IMR-90 (cell line): ENCODE results near the gene PTPRG. TPM values are rescaled to one million over a fixed set of nuclear protein-coding genes. Genes with fewer than 3 reads are reported as not detected.

Experiments used
- ATAC-seq: fragments of 200-7000 bp; cut with Tn5 transposase; 2 replicates; pipeline ENCODE4 v1.9.1; 2020; ENCODE audit warnings: low read depth, mild to moderate bottlenecking, moderate library complexity
- BruUV-seq: library from RNA; stranded (reverse); fragments of 400-500 nt; replicated peaks from 2 replicates; lab custom pipeline; 2021; lab: Mats Ljungman, UMichigan
- CTCF ChIA-PET: fragments of 300-600 bp; formaldehyde crosslinking; extraction: SDS; loops from one replicate; lab custom pipeline; 2021; ENCODE audit warnings: antibody characterized with exemption; lab: Yijun Ruan, JAX
- POLR2A ChIA-PET: fragments of 300-600 bp; sonication (Branson Sonifier 250); formaldehyde crosslinking; loops from one replicate; lab custom pipeline; 2022; ENCODE audit warnings: antibody characterized with exemption; ENCODE audit not compliant: unreplicated experiment; lab: Charles Lee
- DNase-seq: peaks from one replicate; pipeline ENCODE4 v3.0.0; 2013
- H2AFZ ChIP-seq: replicated peaks from 2 replicates; pipeline ENCODE3; 2013; ENCODE audit warnings: low read length, mild to moderate bottlenecking; ENCODE audit not compliant: poor library complexity
- H2AK5ac ChIP-seq: 2 replicates; pipeline ENCODE4 v1.6.1; 2013; ENCODE audit warnings: low read depth, low read length, inconsistent platforms
- H2AK9ac ChIP-seq: replicated peaks from 2 replicates; pipeline ENCODE3; 2013; ENCODE audit warnings: mild to moderate bottlenecking, low read depth, low read length, moderate library complexity; ENCODE audit not compliant: poor library complexity
- H2BK120ac ChIP-seq: 2 replicates; pipeline ENCODE4 v1.6.1; 2013; ENCODE audit warnings: low read depth, low read length, inconsistent platforms
- H2BK15ac ChIP-seq: 3 replicates; pipeline ENCODE4 v1.6.1; 2013; ENCODE audit warnings: low read depth, low read length, inconsistent platforms
- H2BK20ac ChIP-seq: 2 replicates; pipeline ENCODE4 v1.6.1; 2013; ENCODE audit warnings: low read depth, mild to moderate bottlenecking, inconsistent platforms, low read length, moderate library complexity
- H2BK5ac ChIP-seq: 2 replicates; pipeline ENCODE4 v1.6.1; 2013; ENCODE audit warnings: mild to moderate bottlenecking, low read depth, low read length, inconsistent platforms; ENCODE audit not compliant: poor library complexity, severe bottlenecking
- H3K14ac ChIP-seq: replicated peaks from 2 replicates; pipeline ENCODE4 v1.6.1; 2013; ENCODE audit warnings: low read depth, low read length, inconsistent platforms
- H3K18ac ChIP-seq: 2 replicates; pipeline ENCODE4 v1.6.1; 2013; ENCODE audit warnings: low read depth, low read length, control low read depth
- H3K23ac ChIP-seq: 2 replicates; pipeline ENCODE4 v1.6.1; 2013; ENCODE audit warnings: low read depth, low read length, inconsistent platforms
- H3K27ac ChIP-seq: 2 replicates; pipeline ENCODE4 v1.5.1; 2013; ENCODE audit warnings: mild to moderate bottlenecking, control low read depth, low read length; ENCODE audit not compliant: insufficient read depth
- H3K27me3 ChIP-seq: 2 replicates; pipeline ENCODE4 v1.6.1; 2013; ENCODE audit warnings: low read length; ENCODE audit not compliant: control insufficient read depth, insufficient read depth
- H3K36me3 ChIP-seq: 2 replicates; pipeline ENCODE4 v1.6.1; 2013; ENCODE audit warnings: low read length, mixed read lengths; ENCODE audit not compliant: control insufficient read depth, insufficient read depth
- H3K4ac ChIP-seq: 2 replicates; pipeline ENCODE4 v1.6.1; 2013; ENCODE audit warnings: low read depth, low read length, inconsistent platforms
- H3K4me1 ChIP-seq: 2 replicates; pipeline ENCODE4 v1.6.1; 2013; ENCODE audit warnings: low read length, mixed read lengths; ENCODE audit not compliant: control insufficient read depth, insufficient read depth
- H3K4me2 ChIP-seq: 2 replicates; pipeline ENCODE4 v1.6.1; 2013; ENCODE audit warnings: low read depth, mild to moderate bottlenecking, control low read depth, low read length, moderate library complexity
- H3K4me3 ChIP-seq: 2 replicates; pipeline ENCODE4 v1.5.1; 2013; ENCODE audit warnings: low read depth, mild to moderate bottlenecking, control low read depth, low read length, moderate library complexity; ENCODE audit not compliant: insufficient read depth
- H3K56ac ChIP-seq: 2 replicates; pipeline ENCODE4 v1.6.1; 2013; ENCODE audit warnings: low read length, inconsistent platforms; ENCODE audit not compliant: insufficient read depth; ENCODE audit errors: extremely low read depth
- H3K79me1 ChIP-seq, 2 experiments: 2 replicates each; pipeline ENCODE4 v1.6.1; 2013; ENCODE audit warnings: low read length in 2 of 2, inconsistent platforms in 1 of 2, low read depth in 1 of 2
- H3K9ac ChIP-seq: 2 replicates; pipeline ENCODE4 v1.6.1; 2013; ENCODE audit warnings: low read depth, low read length, control low read depth
- H3K9me1 ChIP-seq: 2 replicates; pipeline ENCODE4 v1.6.1; 2013; ENCODE audit warnings: low read length, inconsistent platforms; ENCODE audit not compliant: insufficient read depth
- H3K9me3 ChIP-seq: 2 replicates; pipeline ENCODE4 v1.6.1; 2013; ENCODE audit warnings: low read length; ENCODE audit not compliant: control insufficient read depth, insufficient read depth
- H4K20me1 ChIP-seq: 2 replicates; pipeline ENCODE4 v1.6.1; 2013; ENCODE audit warnings: low read length, inconsistent platforms; ENCODE audit not compliant: insufficient read depth
- H4K5ac ChIP-seq: 2 replicates; pipeline ENCODE4 v1.6.1; 2013; ENCODE audit warnings: mild to moderate bottlenecking, low read depth, low read length, control low read depth
- H4K8ac ChIP-seq, 2 experiments: 2 replicates each; pipeline ENCODE4 v1.6.1; 2013; ENCODE audit warnings: low read depth in 2 of 2, low read length in 2 of 2, control low read depth in 1 of 2, inconsistent platforms in 1 of 2
- H4K91ac ChIP-seq: 2 replicates; pipeline ENCODE4 v1.6.1; 2013; ENCODE audit warnings: low read depth, low read length, inconsistent platforms; ENCODE audit not compliant: insufficient read depth
- BHLHE40 ChIP-seq: fragments of 150-350 bp; IDR thresholded peaks from 2 replicates; pipeline ENCODE4 v1.6.1; 2016; ENCODE audit warnings: mild to moderate bottlenecking, low read depth, low read length
- CHD1 ChIP-seq: IDR thresholded peaks from 2 replicates; pipeline ENCODE4 v1.6.1; 2012; ENCODE audit warnings: low read depth, low read length, improper control_type of control experiment
- ELK1 ChIP-seq: fragments of 150-350 bp; IDR thresholded peaks from 2 replicates; pipeline ENCODE4 v1.6.1; 2016; ENCODE audit warnings: low read depth, mild to moderate bottlenecking, low read length, moderate library complexity, borderline replicate concordance
- POLR2A ChIP-seq: IDR thresholded peaks from 2 replicates; pipeline ENCODE4 v1.6.1; 2012; ENCODE audit warnings: mild to moderate bottlenecking, low read depth, low read length
- RCOR1 ChIP-seq: IDR thresholded peaks from 2 replicates; pipeline ENCODE4 v1.6.1; 2012; ENCODE audit warnings: mild to moderate bottlenecking, low read length, improper control_type of control experiment; ENCODE audit not compliant: insufficient replicate concordance
- WGBS, 2 experiments: methylation state at CpG; one replicate each; pipeline versions ENCODE4 v1.1.5 to v1.1.7; 2013; ENCODE audit warnings: missing lambda C conversion rate in 2 of 2; ENCODE audit not compliant: insufficient read length in 1 of 2; ENCODE audit errors: extremely low coverage in 2 of 2; 5-methylcytosine and 5-hydroxymethylcytosine counted together
- dilution Hi-C: fragments of 300-500 bp; cut with HindIII; formaldehyde crosslinking; loops from one replicate; pipeline ENCODE4 v1.14.3; 2018; ENCODE audit warnings: low sequenced_read_pairs; ENCODE audit not compliant: unreplicated experiment
- in situ Hi-C: fragments of 300-500 bp; cut with MboI; formaldehyde crosslinking; loops from 3 replicates; pipeline ENCODE4 v1.14.3; 2019; ENCODE audit warnings: low sequenced_read_pairs, inconsistent platforms, mixed read lengths
- intact Hi-C: fragments of 100-400 bp; cut with micrococcal nuclease; formaldehyde crosslinking; loops from 2 replicates; pipeline ENCODE4 v1.10.0; 2022
- polyA plus RNA-seq, 3 experiments: library from polyadenylated mRNA; depleted of rRNA; stranded (reverse); fragments of >200 nt; gene quantifications; 2 replicates each; pipeline ENCODE4 v1.2.3, GENCODE V29; 2012; ENCODE audit warnings: low replicate concordance in 1 of 3
- total RNA-seq: library from RNA; depleted of rRNA; stranded (reverse); fragments of >200 nt; gene quantifications from 2 replicates; pipeline ENCODE4 v1.2.3, GENCODE V29; 2012

The PTPRG gene
- total and polyA plus RNA-seq, 2 of the 4 experiments (the other 2 are of a cell fraction) = 7.7 to 31.0 TPM

- Histone ChIP-seq H3K27ac (no peak overlapping the region), H2AK5ac (no peak overlapping the region), H4K91ac (no peak overlapping the region), H4K8ac (no peak overlapping the region), H3K4me2 (no peak overlapping the region), H3K14ac (no peak overlapping the region), H3K9me1 (peaks cover 4% of the 10 kb centered on the region; the same call in 1 of the 2 replicates), H3K23ac (no peak overlapping the region), H3K9ac (no peak overlapping the region), H2BK120ac (no peak overlapping the region), H4K5ac (no peak overlapping the region), H2AFZ (no peak overlapping the region), H3K9me3 (peaks cover 3% of the 10 kb centered on the region; the same call in 1 of the 2 replicates), H3K27me3 (no peaks in the 10 kb centered on the region), H3K56ac (no peak overlapping the region), H3K4me1 (peaks cover 2% of the 10 kb centered on the region), H3K79me1 (peaks cover 44 to 74% of the 10 kb centered on the region in 2 experiments), H3K4me3 (no peak overlapping the region), H2BK5ac (no peak overlapping the region), H4K20me1 (peaks cover 15% of the 10 kb centered on the region; the same call in 1 of the 2 replicates), H2BK15ac (no peak overlapping the region), H3K36me3 (no peaks in the 10 kb centered on the region), H3K18ac (no peak overlapping the region), H2BK20ac (no peak overlapping the region), H3K4ac (no peak overlapping the region; the same call in 1 of the 2 replicates), H2AK9ac (no peak overlapping the region)
- in situ Hi-C loops = no loop called here
- POLR2A ChIA-PET = no interaction called here
- no TSS peak for BruUV-seq
- WGBS, 2 experiments = no CpG with 5 or more reads among the region's 2 CpGs
- CTCF ChIA-PET = no interaction called here
- intact Hi-C loops = no loop called here
- peak; percentile 28 for DNase-seq
- TF ChIP-seq BHLHE40 (no peak), CHD1 (no peak), ELK1 (no peak), RCOR1 (no peak), POLR2A (no peak)
- dilution Hi-C loops = no loop called here
- no peak for ATAC-seq
Observed at GRCh38 chr3:61648481-61648880, 87.1 kb downstream of the PTPRG start.
